Smooth muscle cell (in vitro differentiated cells): Measurements from ENCODE around the gene ITGA1. TPM values are rescaled to one million over a fixed set of nuclear protein-coding genes. Genes with fewer than 3 reads are reported as not detected.

Experiments used
- DNase-seq: peaks from one replicate; lab custom pipeline; 2025; ENCODE audit not compliant: unreplicated experiment; lab: John Stamatoyannopoulos, UW
- H2AFZ ChIP-seq: fragments of 200-600 bp; sonication (generic); 2 replicates; pipeline ENCODE4 v1.6.0; 2016; ENCODE audit warnings: antibody characterized with exemption, low read depth, mild to moderate bottlenecking
- H3F3A ChIP-seq: fragments of 200-600 bp; sonication (generic); 2 replicates; pipeline ENCODE4 v1.6.0; 2017; ENCODE audit warnings: antibody characterized with exemption, low read depth
- H3K27ac ChIP-seq: fragments of 200-600 bp; sonication (generic); 2 replicates; pipeline ENCODE4 v1.5.1; 2016; ENCODE audit warnings: low read depth, mild to moderate bottlenecking
- H3K27me3 ChIP-seq: fragments of 200-600 bp; sonication (generic); 2 replicates; pipeline ENCODE4 v1.6.1; 2016; ENCODE audit warnings: low read depth, mild to moderate bottlenecking
- H3K36me3 ChIP-seq: fragments of 200-600 bp; sonication (generic); 2 replicates; pipeline ENCODE4 v1.5.1; 2016; ENCODE audit warnings: low read depth
- H3K4me1 ChIP-seq: fragments of 200-600 bp; sonication (generic); 2 replicates; pipeline ENCODE4 v1.5.1; 2016; ENCODE audit warnings: low read depth
- H3K4me2 ChIP-seq: fragments of 200-600 bp; sonication (generic); 2 replicates; pipeline ENCODE4 v1.6.0; 2016; ENCODE audit warnings: mild to moderate bottlenecking
- H3K4me3 ChIP-seq: fragments of 200-600 bp; sonication (generic); 2 replicates; pipeline ENCODE4 v1.5.1; 2016; ENCODE audit warnings: mild to moderate bottlenecking
- H3K79me2 ChIP-seq: fragments of 200-600 bp; sonication (generic); 2 replicates; pipeline ENCODE4 v1.6.0; 2016; ENCODE audit warnings: low read depth, mild to moderate bottlenecking
- H3K9ac ChIP-seq: fragments of 200-600 bp; sonication (generic); 2 replicates; pipeline ENCODE4 v1.6.0; 2016; ENCODE audit warnings: low read depth
- H3K9me3 ChIP-seq: fragments of 200-600 bp; sonication (generic); replicated peaks from 2 replicates; pipeline ENCODE4 v1.5.1; 2016; ENCODE audit warnings: low read depth
- H4K20me1 ChIP-seq: fragments of 200-600 bp; sonication (generic); 2 replicates; pipeline ENCODE4 v1.6.0; 2016; ENCODE audit warnings: low read depth
- CTCF ChIP-seq: fragments of 200-600 bp; sonication (generic); IDR thresholded peaks from 2 replicates; pipeline ENCODE4 v1.5.1; 2017; ENCODE audit warnings: borderline replicate concordance, mild to moderate bottlenecking, antibody characterized with exemption; ENCODE audit not compliant: insufficient read depth, poor library complexity, severe bottlenecking
- WGBS: methylation state at CpG from one replicate; pipeline ENCODE4 v1.1.7; 2016; ENCODE audit warnings: low lambda C conversion rate; 5-methylcytosine and 5-hydroxymethylcytosine counted together
- polyA plus RNA-seq: library from polyadenylated mRNA; unstranded; fragments of >200 nt; fragmentation: Nextera tagmentation; extraction: Ambion mirVana; gene quantifications from 2 replicates; pipeline ENCODE4 v1.2.1, GENCODE V29; 2016
- total RNA-seq: library from RNA; depleted of rRNA; stranded (reverse); fragments of >200 nt; gene quantifications from 2 replicates; pipeline ENCODE4 v1.2.3, GENCODE V29; 2014

Gene ITGA1
- total and polyA plus RNA-seq, 2 experiments from 2014 or later: 85.2 to 250 TPM

- WGBS: 81% methylated on average over 2 of the region's 2 CpGs
- Histone ChIP-seq H2AFZ (no peak overlapping the region), H3K79me2 (no peaks in the 10 kb centered on the region), H3K27me3 (no peaks in the 10 kb centered on the region), H3K9me3 (no peaks in the 10 kb centered on the region), H3F3A (peaks cover 23% of the 10 kb centered on the region), H3K4me2 (no peak overlapping the region), H3K4me1 (no peaks in the 10 kb centered on the region), H3K9ac (no peak overlapping the region), H4K20me1 (no peaks in the 10 kb centered on the region), H3K27ac (peak overlapping the region; percentile 62), H3K36me3 (peaks cover 10% of the 10 kb centered on the region), H3K4me3 (no peak overlapping the region)
- TF ChIP-seq CTCF: no peak
- DNase-seq: no peak
Measured at GRCh38 chr5:52922384-52922783, 134.7 kb downstream of the ITGA1 start.

DNA sequence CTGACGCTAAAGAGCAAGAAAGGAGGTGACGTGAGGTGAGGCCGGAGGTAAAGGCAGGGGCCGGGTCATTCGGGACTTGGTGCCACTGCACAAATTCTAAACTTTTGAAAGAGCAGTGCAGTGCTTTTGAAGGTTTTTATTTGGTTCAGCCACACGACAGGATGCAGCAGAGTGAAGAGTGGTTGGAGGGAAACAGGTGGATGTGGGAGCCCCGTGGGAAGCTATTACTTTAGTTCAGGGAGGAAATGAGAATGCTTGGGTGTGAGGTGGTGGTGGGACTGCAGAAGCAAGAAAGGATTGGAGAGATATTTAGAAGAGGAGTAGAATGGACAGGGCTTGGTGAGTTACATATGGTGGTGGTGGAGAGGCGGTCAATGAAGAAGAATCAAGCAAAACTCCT is 136.7 kb downstream of the ITGA1 start:
- H3K9me3 ChIP-seq: no peaks in the 10 kb centered on the region
- no peak overlapping the region for H3K4me3 ChIP-seq
- H3K4me1 ChIP-seq: peaks cover 5% of the 10 kb centered on the region

GRCh38 chr5:52925001-52925400 is 137.3 kb downstream of the ITGA1 start:
- Histone ChIP-seq H3K9me3 (no peaks in the 10 kb centered on the region), H3K27me3 (no peaks in the 10 kb centered on the region), H3F3A (peaks cover 30% of the 10 kb centered on the region), H4K20me1 (no peaks in the 10 kb centered on the region), H3K4me3 (no peak overlapping the region), H3K4me1 (peaks cover 6% of the 10 kb centered on the region), H3K4me2 (no peak overlapping the region), H3K36me3 (peaks cover 10% of the 10 kb centered on the region), H3K27ac (no peak overlapping the region), H3K79me2 (no peaks in the 10 kb centered on the region), H2AFZ (no peak overlapping the region), H3K9ac (no peak overlapping the region)
- TF ChIP-seq CTCF: no peak
- 68% methylated on average over 5 of the region's 5 CpGs for WGBS
- DNase-seq: no peak

More for the DNA sequence above, 136.7 kb downstream of the ITGA1 start:
- no peaks in the 10 kb centered on the region for H3K27me3 ChIP-seq
- no peak overlapping the region for H2AFZ ChIP-seq
- H3K36me3 ChIP-seq: peaks cover 7% of the 10 kb centered on the region
- no peaks in the 10 kb centered on the region for H3K79me2 ChIP-seq
- DNase-seq: no peak
- no peak overlapping the region for H3K4me2 ChIP-seq
- peaks cover 30% of the 10 kb centered on the region for H3F3A ChIP-seq
- H3K27ac ChIP-seq: no peak overlapping the region
- no peak overlapping the region for H3K9ac ChIP-seq
- no peak for TF ChIP-seq CTCF
- 96% methylated on average over 8 of the region's 8 CpGs for WGBS
- H4K20me1 ChIP-seq: no peaks in the 10 kb centered on the region

GRCh38 chr5:52928689-52929088 is 141.0 kb downstream of the ITGA1 start:
- 19% methylated on average over 2 of the region's 2 CpGs for WGBS
- Histone ChIP-seq H3K9me3 (no peaks in the 10 kb centered on the region), H3F3A (peaks cover 19% of the 10 kb centered on the region), H3K4me1 (peaks cover 6% of the 10 kb centered on the region), H2AFZ (no peak overlapping the region), H4K20me1 (no peaks in the 10 kb centered on the region), H3K36me3 (peaks cover 17% of the 10 kb centered on the region), H3K27ac (peak overlapping the region; percentile 62), H3K79me2 (no peaks in the 10 kb centered on the region), H3K4me2 (peak overlapping the region; percentile 62), H3K9ac (no peak overlapping the region), H3K27me3 (no peaks in the 10 kb centered on the region), H3K4me3 (no peak overlapping the region)
- DNase-seq: no peak
- no peak for TF ChIP-seq CTCF
